K562 (cell line): ENCODE data around the gene THAP9. TPM values are rescaled to one million over a fixed set of nuclear protein-coding genes. Genes with fewer than 3 reads are reported as not detected.

Experiments
- ARID2 ChIP-seq: fragments of 450-650 bp; IDR thresholded peaks from 2 replicates; pipeline ENCODE4 v1.6.1; 2017; ENCODE audit warnings: antibody characterized with exemption, mild to moderate bottlenecking
- CREB3 ChIP-seq: fragments of 450-650 bp; conservative IDR thresholded peaks from 2 replicates; pipeline ENCODE4 v1.6.1; 2016; ENCODE audit warnings: missing genetic modification characterization, low read depth, mild to moderate bottlenecking, missing compliant biosample characterization, moderate library complexity
- E4F1 ChIP-seq: fragments of 250-450 bp; sonication (Bioruptor Pico); IDR thresholded peaks from 2 replicates; pipeline ENCODE4 v1.5.0; 2021; ENCODE audit warnings: mild to moderate bottlenecking, borderline replicate concordance
- EWSR1 ChIP-seq: fragments of 450-650 bp; IDR thresholded peaks from 2 replicates; pipeline ENCODE4 v1.6.1; 2018; ENCODE audit warnings: borderline replicate concordance, mild to moderate bottlenecking, low read depth, moderate library complexity; ENCODE audit not compliant: partially characterized antibody
- EZH2 ChIP-seq: IDR thresholded peaks from 2 replicates; pipeline ENCODE4 v1.6.1; 2012; ENCODE audit warnings: low read depth, mild to moderate bottlenecking, inconsistent platforms, low read length, borderline replicate concordance
- HDAC8 ChIP-seq: fragments of 450-650 bp; IDR thresholded peaks from 2 replicates; pipeline ENCODE4 v1.6.1; 2016; ENCODE audit warnings: mild to moderate bottlenecking, missing genetic modification characterization, moderate library complexity, missing compliant biosample characterization
- IRF2 ChIP-seq: sonication (generic); formaldehyde crosslinking; IDR thresholded peaks from 2 replicates; pipeline ENCODE4 v1.8.1; 2022; ENCODE audit warnings: mild to moderate bottlenecking, missing genetic modification reagents
- PCBP1 ChIP-seq: fragments of 200-400 bp; formaldehyde crosslinking; IDR thresholded peaks from 2 replicates; pipeline ENCODE4 v1.6.1; 2018; ENCODE audit warnings: mild to moderate bottlenecking, low read depth, low read length; ENCODE audit not compliant: poor library complexity, severe bottlenecking
- ZBED1 ChIP-seq: IDR thresholded peaks from 2 replicates; pipeline ENCODE4 v1.6.1; 2014
- ZBTB2 ChIP-seq: fragments of 450-650 bp; IDR thresholded peaks from 2 replicates; pipeline ENCODE4 v1.6.1; 2016; ENCODE audit warnings: antibody characterized with exemption
- ZNF41 ChIP-seq: fragments of 250-450 bp; sonication (Bioruptor Pico); conservative IDR thresholded peaks from 2 replicates; pipeline ENCODE4 v1.4.0; 2020; ENCODE audit warnings: mild to moderate bottlenecking
- ZNF830 ChIP-seq: fragments of 250-450 bp; sonication (Bioruptor Pico); IDR thresholded peaks from 2 replicates; pipeline ENCODE4 v1.5.0; 2021; ENCODE audit warnings: mild to moderate bottlenecking
- polyA plus RNA-seq, 8 experiments: library from polyadenylated mRNA; depleted of rRNA in 4 of 8; stranded (reverse) in 5 of 8; unstranded in 3 of 8; fragments of >200 nt; fragmentation: Nextera tagmentation in 2 of 8; fragmentation: Illumina TruSeq in 1 of 8; extraction: Ambion mirVana in 2 of 8; extraction: Trizol in 1 of 8; gene quantifications; 2 replicates each; pipeline versions ENCODE4 v1.2.1 to v1.2.3, GENCODE V29; 2011 to 2014; ENCODE audit warnings: inconsistent platforms in 1 of 8, missing spikeins in 1 of 8
- total RNA-seq, 7 experiments: library from RNA; depleted of rRNA in 6 of 7; stranded (reverse); fragments of >200 nt in 6 of 7; fragmentation: Illumina TruSeq in 2 of 7; extraction: Trizol in 2 of 7; gene quantifications; 2 replicates each; pipeline versions ENCODE4 v1.2.1 to v1.2.3, GENCODE V29; 2011 to 2021; ENCODE audit warnings: low replicate concordance in 1 of 7

The THAP9 gene
- total and polyA plus RNA-seq, 9 of the 15 experiments (the other 6 are each of a cell fraction or from before 2014, with no cell fraction given), result 3.4 to 7.0 (median 5.4) TPM

GRCh38 chr4:82901183-82901718, 716 bp downstream of the THAP9 start (continued):
- TF ChIP-seq ZBED1 (no peak; the same call in 1 of the 2 replicates), CREB3 (tag) (no peak), ARID2 (no peak), ZNF41 (no peak), EZH2 (no peak), HDAC8 (tag) (no peak), EWSR1 (no peak), ZBTB2 (no peak), ZNF830 (CRISPR knock-in tag) (no peak), IRF2 (no peak), PCBP1 (no peak), E4F1 (CRISPR knock-in tag) (no peak)
- TF ChIP-seq, all 486 proteins: peak for 51
